NB4 (cell line): ENCODE data around the gene CAV3.

Experiments
- DNase-seq: peaks from one replicate; pipeline ENCODE4 v3.0.0; 2010; ENCODE audit warnings: low read depth
- H3K4me3 ChIP-seq: one replicate; pipeline ENCODE4 v1.5.1; 2011; ENCODE audit warnings: mild to moderate bottlenecking, low read depth, low read length, moderate library complexity
- MYC ChIP-seq: IDR thresholded peaks from 2 replicates; pipeline ENCODE4 v1.6.1; 2011; ENCODE audit warnings: low read depth, low read length
- POLR2A ChIP-seq: IDR thresholded peaks from 2 replicates; pipeline ENCODE4 v1.6.1; 2011; ENCODE audit warnings: mild to moderate bottlenecking; ENCODE audit not compliant: insufficient read length; ENCODE audit errors: extremely low read depth
- TF ChIP-seq, protein P1 (sequence below): IDR thresholded peaks from 2 replicates; pipeline ENCODE4 v1.6.1; 2011; ENCODE audit warnings: low read depth, low read length
- TF ChIP-seq, protein P2 (sequence below): IDR thresholded peaks from one replicate; pipeline ENCODE4 v1.5.1; 2012; ENCODE audit warnings: low read depth, low read length

The CAV3 gene

DNA sequence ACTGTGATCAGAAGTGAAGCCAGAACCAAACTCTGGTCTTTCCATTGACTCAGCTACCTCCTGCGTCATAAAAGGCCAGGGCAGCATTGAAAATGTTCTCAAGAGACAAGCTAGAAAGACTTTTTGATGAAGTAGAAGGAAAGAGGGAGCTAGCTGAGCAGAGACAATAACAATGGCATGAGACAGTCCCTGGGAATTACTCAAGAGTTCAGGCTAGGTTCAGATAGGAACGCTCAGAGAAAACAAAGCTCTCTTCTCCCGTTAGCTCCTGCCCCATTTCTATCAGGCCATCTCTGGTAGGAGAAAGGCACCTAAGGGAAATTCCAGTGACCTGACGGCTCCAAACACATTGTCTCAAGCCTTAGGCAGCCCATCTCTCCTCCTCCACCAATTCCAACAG is 42.8 kb downstream of the CAV3 start:
- TF ChIP-seq, protein P1, sequence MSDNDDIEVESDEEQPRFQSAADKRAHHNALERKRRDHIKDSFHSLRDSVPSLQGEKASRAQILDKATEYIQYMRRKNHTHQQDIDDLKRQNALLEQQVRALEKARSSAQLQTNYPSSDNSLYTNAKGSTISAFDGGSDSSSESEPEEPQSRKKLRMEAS = no peak
- TF ChIP-seq POLR2A (no peak), MYC (no peak)
- TF ChIP-seq, protein P2, sequence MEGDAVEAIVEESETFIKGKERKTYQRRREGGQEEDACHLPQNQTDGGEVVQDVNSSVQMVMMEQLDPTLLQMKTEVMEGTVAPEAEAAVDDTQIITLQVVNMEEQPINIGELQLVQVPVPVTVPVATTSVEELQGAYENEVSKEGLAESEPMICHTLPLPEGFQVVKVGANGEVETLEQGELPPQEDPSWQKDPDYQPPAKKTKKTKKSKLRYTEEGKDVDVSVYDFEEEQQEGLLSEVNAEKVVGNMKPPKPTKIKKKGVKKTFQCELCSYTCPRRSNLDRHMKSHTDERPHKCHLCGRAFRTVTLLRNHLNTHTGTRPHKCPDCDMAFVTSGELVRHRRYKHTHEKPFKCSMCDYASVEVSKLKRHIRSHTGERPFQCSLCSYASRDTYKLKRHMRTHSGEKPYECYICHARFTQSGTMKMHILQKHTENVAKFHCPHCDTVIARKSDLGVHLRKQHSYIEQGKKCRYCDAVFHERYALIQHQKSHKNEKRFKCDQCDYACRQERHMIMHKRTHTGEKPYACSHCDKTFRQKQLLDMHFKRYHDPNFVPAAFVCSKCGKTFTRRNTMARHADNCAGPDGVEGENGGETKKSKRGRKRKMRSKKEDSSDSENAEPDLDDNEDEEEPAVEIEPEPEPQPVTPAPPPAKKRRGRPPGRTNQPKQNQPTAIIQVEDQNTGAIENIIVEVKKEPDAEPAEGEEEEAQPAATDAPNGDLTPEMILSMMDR = no peak
- H3K4me3 ChIP-seq = no peak overlapping the region
- no peak for DNase-seq

DNA sequence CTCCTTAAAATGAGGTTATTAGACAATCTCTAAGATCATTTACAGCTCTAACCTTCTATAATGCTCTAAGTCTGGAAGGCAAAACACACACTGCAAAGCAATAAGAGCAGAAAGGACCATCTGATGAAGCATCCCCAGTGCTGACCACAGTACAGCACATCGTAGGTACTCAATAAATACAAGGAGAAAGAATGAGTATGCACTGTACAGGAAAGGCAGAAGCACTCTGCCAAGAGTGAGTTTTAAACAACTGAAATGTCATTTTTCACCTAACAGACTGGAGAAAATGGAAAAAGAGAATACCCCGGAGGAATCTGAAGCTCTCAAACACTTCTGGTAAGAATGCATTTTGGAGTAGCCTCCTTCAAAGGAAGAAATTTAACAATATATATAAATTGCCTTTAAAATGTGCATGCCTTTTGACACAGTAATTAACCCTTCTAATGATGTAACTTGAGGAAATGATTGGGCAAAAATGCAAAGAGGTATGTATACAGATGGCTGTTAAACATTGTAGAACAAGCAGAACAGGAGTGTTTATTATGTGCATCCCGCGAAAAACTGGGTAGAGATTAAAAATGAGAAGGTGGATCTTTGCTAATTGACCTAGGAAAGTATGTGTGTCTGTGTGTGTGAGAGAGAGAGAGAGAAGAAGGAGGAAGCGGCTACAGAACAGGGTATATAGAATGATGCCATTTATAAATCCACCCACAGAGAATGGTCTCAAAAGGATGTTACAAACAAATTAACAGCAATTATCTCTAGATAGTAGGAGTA is 43.8 kb downstream of the CAV3 start:
- no peak overlapping the region for H3K4me3 ChIP-seq
- TF ChIP-seq POLR2A = no peak
- TF ChIP-seq, protein P2 = no peak
- TF ChIP-seq, protein P1 = no peak
- no peak for TF ChIP-seq MYC
- DNase-seq = no peak

DNA sequence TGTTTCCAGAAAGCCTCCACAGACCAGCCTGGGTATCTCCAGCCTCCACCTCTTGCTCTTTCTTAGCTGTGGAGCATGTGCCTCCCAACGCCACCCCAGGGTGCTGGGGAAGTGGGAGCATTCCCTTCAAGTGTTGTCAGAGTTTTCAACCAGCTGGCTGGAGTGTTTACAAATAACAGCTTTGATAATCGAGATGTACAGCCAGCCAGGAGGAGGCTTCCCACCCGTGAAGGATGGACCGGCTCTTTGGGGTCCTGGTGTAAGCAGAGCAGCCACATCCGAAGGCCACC is 44.3 kb downstream of the CAV3 start:
- TF ChIP-seq, protein P1 = no peak
- TF ChIP-seq, protein P2 = no peak
- TF ChIP-seq POLR2A = no peak
- TF ChIP-seq MYC = no peak
- no peak for DNase-seq
- H3K4me3 ChIP-seq = no peak overlapping the region

DNA sequence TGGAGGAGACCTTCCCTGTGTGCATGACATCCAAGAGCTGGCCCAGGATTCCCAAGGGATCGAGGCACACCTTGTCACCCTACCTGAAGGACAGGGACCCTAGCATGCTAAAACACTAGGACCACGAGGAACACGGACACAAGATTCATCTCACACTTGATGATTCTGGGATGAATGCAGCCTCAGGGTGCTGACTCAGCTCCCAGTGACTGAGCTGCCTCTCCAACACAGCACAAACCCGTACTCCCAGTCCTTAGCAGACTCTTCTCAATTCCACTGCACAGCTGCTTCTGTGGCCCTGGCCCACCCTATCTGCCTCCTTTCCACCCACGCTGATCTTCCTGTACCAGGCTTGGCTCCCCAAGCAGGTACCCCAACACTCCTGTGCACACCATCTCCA is 44.9 kb downstream of the CAV3 start:
- TF ChIP-seq, protein P2 = no peak
- TF ChIP-seq POLR2A (no peak), MYC (no peak)
- TF ChIP-seq, protein P1 = no peak
- no peak overlapping the region for H3K4me3 ChIP-seq
- no peak for DNase-seq

DNA sequence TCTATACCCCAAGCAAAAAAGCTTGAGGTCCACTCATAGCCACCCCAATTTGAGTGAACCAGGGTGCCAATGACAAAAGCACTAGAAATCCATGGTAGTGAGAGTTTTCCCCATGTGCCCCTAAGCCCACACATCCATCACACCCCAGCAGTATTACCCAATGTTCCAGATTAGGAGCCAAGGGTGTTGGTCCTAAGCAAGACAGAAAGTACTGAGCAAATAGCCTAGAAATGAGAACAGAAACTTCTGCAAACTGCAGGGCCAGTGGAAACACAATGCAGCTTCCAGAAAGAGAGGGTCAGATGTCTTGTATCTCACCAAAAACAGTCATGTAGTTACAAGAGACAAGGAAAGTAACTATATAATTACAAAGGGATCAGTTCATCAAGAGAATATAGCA is 46.7 kb downstream of the CAV3 start:
- no peak overlapping the region for H3K4me3 ChIP-seq
- no peak for DNase-seq
- no peak for TF ChIP-seq MYC
- TF ChIP-seq, protein P2 = no peak
- TF ChIP-seq, protein P1 = no peak
- no peak for TF ChIP-seq POLR2A
